Right ventricle myocardium inferior (tissue), 1 donor: ENCODE measurements around the gene SNX22. TPM values are rescaled to one million over a fixed set of nuclear protein-coding genes. Genes with fewer than 3 reads are reported as not detected.

Experiments used
- ATAC-seq: fragments of 200-7000 bp; cut with Tn5 transposase; one replicate; pipeline ENCODE4 v1.9.1; 2020; ENCODE audit warnings: mild to moderate bottlenecking, moderate library complexity
- DNase-seq: peaks from one replicate; pipeline ENCODE4 v3.0.0; 2021; ENCODE audit errors: missing footprints
- intact Hi-C: fragments of 100-400 bp; cut with DNase I; formaldehyde crosslinking; loops from one replicate; pipeline ENCODE4 v1.11.0; 2022
- total RNA-seq: library from RNA; stranded (reverse); fragmentation: NEBNext Ultra II Directional; extraction: Animal tissue kit (Norgen Biotek cat#: 25700); gene quantifications from one replicate; pipeline ENCODE4 v1.2.1, GENCODE V29; 2021
- donor health status: DM: no; HTN: yes; CAD: no; lungs with severe emphysema.

The SNX22 gene
- total RNA-seq, 1 donor from 2014 or later = 7.4 TPM

- no peak for DNase-seq
- no peak for ATAC-seq
Measured at GRCh38 chr15:64152507-64153387, 1.2 kb downstream of the SNX22 start.

GRCh38 chr15:64153480-64154367, 2.2 kb downstream of the SNX22 start:
- ATAC-seq (peak; percentile 84), DNase-seq (peak; percentile 95)
- intact Hi-C loops = loop anchor here (5.0 to 10.0 kb wide), 3 partner anchors 41 to 399 kb away; partner anchors contain the start of gene CIAO2A

More at GRCh38 chr15:64152507-64153387, 1.2 kb downstream of the SNX22 start:
- intact Hi-C loops = loop anchor here (5.0 to 10.0 kb wide), 3 partner anchors 40 to 398 kb away; partner anchors contain the start of gene CIAO2A

GRCh38 chr15:64155802-64156651, 4.5 kb downstream of the SNX22 start:
- DNase-seq (no peak), ATAC-seq (no peak)
- intact Hi-C loops = loop anchor here (10.0 kb wide), 1 partner anchor 401 kb away; no protein-coding TSS in a partner anchor

GRCh38 chr15:64156652-64157331, 5.3 kb downstream of the SNX22 start:
- no peak for DNase-seq
- intact Hi-C loops = loop anchor here (10.0 kb wide), 1 partner anchor 402 kb away; no protein-coding TSS in a partner anchor
- ATAC-seq = no peak

- ATAC-seq = no peak
- intact Hi-C loops = loop anchor here (10.0 kb wide), 1 partner anchor 403 kb away; no protein-coding TSS in a partner anchor
- DNase-seq = no peak
Measured at GRCh38 chr15:64157599-64158125, 6.1 kb downstream of the SNX22 start.

GRCh38 chr15:64158363-64159134, 7.0 kb downstream of the SNX22 start:
- no peak for ATAC-seq
- no peak for DNase-seq
- intact Hi-C loops = loop anchor here (10.0 kb wide), 1 partner anchor 404 kb away; no protein-coding TSS in a partner anchor

GRCh38 chr15:64161688-64162477, 10.4 kb downstream of the SNX22 start:
- intact Hi-C loops = loop anchor here (10.0 kb wide), 1 partner anchor 193 kb away; the partner anchor contains the start of gene CSNK1G1

GRCh38 chr15:64162478-64162868, 10.9 kb downstream of the SNX22 start:
- DNase-seq = no peak
- intact Hi-C loops = loop anchor here (10.0 kb wide), 1 partner anchor 192 kb away; the partner anchor contains the start of gene CSNK1G1
- peak; percentile 38 for ATAC-seq

More at GRCh38 chr15:64161688-64162477, 10.4 kb downstream of the SNX22 start:
- ATAC-seq (no peak), DNase-seq (no peak)

- intact Hi-C loops = loop anchor here (10.0 kb wide), 1 partner anchor 192 kb away; the partner anchor contains the start of gene CSNK1G1
- ATAC-seq (peak; percentile 97), DNase-seq (peak; percentile 99)
Measured at GRCh38 chr15:64162869-64163658, 11.5 kb downstream of the SNX22 start, which contains the start of gene PPIB. Gene PPIB (minus strand): TSS chr15:64163022. CDS start chr15:64162986, 36 bp downstream.

GRCh38 chr15:64163659-64164362, 12.3 kb downstream of the SNX22 start:
- ATAC-seq (peak; percentile 18), DNase-seq (no peak)
- intact Hi-C loops = loop anchor here (10.0 kb wide), 1 partner anchor 191 kb away; the partner anchor contains the start of gene CSNK1G1

GRCh38 chr15:64164436-64164835, 12.9 kb downstream of the SNX22 start:
- DNase-seq = no peak
- ATAC-seq = no peak
- intact Hi-C loops = loop anchor here (10.0 kb wide), 1 partner anchor 190 kb away; the partner anchor contains the start of gene CSNK1G1

GRCh38 chr15:64166102-64166890, 14.8 kb downstream of the SNX22 start:
- ATAC-seq (no peak), DNase-seq (no peak)
- intact Hi-C loops = loop anchor here (10.0 kb wide), 1 partner anchor 189 kb away; the partner anchor contains the start of gene CSNK1G1

GRCh38 chr15:64180235-64180824, 28.8 kb downstream of the SNX22 start:
- no peak for DNase-seq
- intact Hi-C loops = no loop called here

More at GRCh38 chr15:64180235-64180824, 28.8 kb downstream of the SNX22 start:
- ATAC-seq = no peak
